A673 (cell line): ENCODE results near the gene PIPOX. TPM values are rescaled to one million over a fixed set of nuclear protein-coding genes. Genes with fewer than 3 reads are reported as not detected.

Source experiments
- BruUV-seq: library from RNA; stranded (reverse); fragments of 400-500 nt; replicated peaks from 2 replicates; lab custom pipeline; 2021; lab: Mats Ljungman, UMichigan
- CTCF ChIA-PET: fragments of 300-600 bp; sonication (Branson Sonifier 250); formaldehyde crosslinking; loops from one replicate; lab custom pipeline; 2022; ENCODE audit warnings: antibody characterized with exemption; lab: Charles Lee
- POLR2A ChIA-PET: fragments of 300-600 bp; sonication (Branson Sonifier 250); formaldehyde crosslinking; loops from one replicate; lab custom pipeline; 2022; ENCODE audit warnings: antibody characterized with exemption; ENCODE audit not compliant: low non-redundant PET; lab: Charles Lee
- DNase-seq: peaks from one replicate; pipeline ENCODE4 v3.0.0-alpha.2; 2015; ENCODE audit warnings: low spot score
- H3K27ac ChIP-seq: fragments of 200-600 bp; sonication (generic); 2 replicates; pipeline ENCODE4 v1.5.1; 2016; ENCODE audit warnings: mixed run types, low read depth, mild to moderate bottlenecking, mixed read lengths, antibody characterized with exemption, low read length; ENCODE audit not compliant: poor library complexity, severe bottlenecking
- H3K27me3 ChIP-seq: fragments of 200-600 bp; sonication (generic); replicated peaks from 2 replicates; pipeline ENCODE4 v1.6.1; 2017; ENCODE audit warnings: mixed run types, low read depth, mild to moderate bottlenecking, mixed read lengths, antibody characterized with exemption, low read length; ENCODE audit not compliant: insufficient read depth, poor library complexity
- H3K36me3 ChIP-seq: fragments of 200-600 bp; sonication (generic); 2 replicates; pipeline ENCODE4 v1.6.1; 2016; ENCODE audit warnings: mixed run types, mild to moderate bottlenecking, mixed read lengths, antibody characterized with exemption, low read length; ENCODE audit not compliant: insufficient read depth, poor library complexity, severe bottlenecking
- H3K4me1 ChIP-seq: fragments of 200-600 bp; sonication (generic); 2 replicates; pipeline ENCODE4 v1.6.1; 2017; ENCODE audit warnings: mixed run types, mild to moderate bottlenecking, mixed read lengths, antibody characterized with exemption, low read length; ENCODE audit not compliant: insufficient read depth, poor library complexity, severe bottlenecking
- H3K4me3 ChIP-seq: fragments of 200-600 bp; sonication (generic); 2 replicates; pipeline ENCODE4 v1.5.1; 2016; ENCODE audit warnings: low read depth, mixed run types, mild to moderate bottlenecking, mixed read lengths, low read length; ENCODE audit not compliant: poor library complexity, severe bottlenecking
- H3K9me3 ChIP-seq: fragments of 200-600 bp; sonication (generic); 2 replicates; pipeline ENCODE4 v1.6.1; 2016; ENCODE audit warnings: mixed run types, low read depth, mild to moderate bottlenecking, mixed read lengths, antibody characterized with exemption, low read length; ENCODE audit not compliant: poor library complexity, severe bottlenecking
- EZH2 ChIP-seq: fragments of 200-600 bp; sonication (generic); IDR thresholded peaks from 2 replicates; pipeline ENCODE4 v1.6.1; 2017; ENCODE audit warnings: borderline replicate concordance, low read depth, mild to moderate bottlenecking, mixed read lengths, antibody characterized with exemption, low read length; ENCODE audit not compliant: poor library complexity, severe bottlenecking
- intact Hi-C: fragments of 100-400 bp; cut with micrococcal nuclease; formaldehyde crosslinking; loops from one replicate; pipeline ENCODE4 v1.10.0; 2022; ENCODE audit not compliant: unreplicated experiment
- total RNA-seq: library from RNA; stranded (reverse); gene quantifications from 2 replicates; pipeline ENCODE4 v1.2.3, GENCODE V29; 2021
- TF ChIP-seq, protein P1 (sequence below): fragments of 300-800, 200-600 bp; sonication (generic); conservative IDR thresholded peaks from 2 replicates; pipeline ENCODE4 v1.5.1; 2017; ENCODE audit warnings: low read depth, mild to moderate bottlenecking, antibody characterized with exemption, low read length, moderate library complexity, mixed read lengths

The PIPOX gene
- total RNA-seq, 1 experiment from 2014 or later, result 8.8 TPM

DNA sequence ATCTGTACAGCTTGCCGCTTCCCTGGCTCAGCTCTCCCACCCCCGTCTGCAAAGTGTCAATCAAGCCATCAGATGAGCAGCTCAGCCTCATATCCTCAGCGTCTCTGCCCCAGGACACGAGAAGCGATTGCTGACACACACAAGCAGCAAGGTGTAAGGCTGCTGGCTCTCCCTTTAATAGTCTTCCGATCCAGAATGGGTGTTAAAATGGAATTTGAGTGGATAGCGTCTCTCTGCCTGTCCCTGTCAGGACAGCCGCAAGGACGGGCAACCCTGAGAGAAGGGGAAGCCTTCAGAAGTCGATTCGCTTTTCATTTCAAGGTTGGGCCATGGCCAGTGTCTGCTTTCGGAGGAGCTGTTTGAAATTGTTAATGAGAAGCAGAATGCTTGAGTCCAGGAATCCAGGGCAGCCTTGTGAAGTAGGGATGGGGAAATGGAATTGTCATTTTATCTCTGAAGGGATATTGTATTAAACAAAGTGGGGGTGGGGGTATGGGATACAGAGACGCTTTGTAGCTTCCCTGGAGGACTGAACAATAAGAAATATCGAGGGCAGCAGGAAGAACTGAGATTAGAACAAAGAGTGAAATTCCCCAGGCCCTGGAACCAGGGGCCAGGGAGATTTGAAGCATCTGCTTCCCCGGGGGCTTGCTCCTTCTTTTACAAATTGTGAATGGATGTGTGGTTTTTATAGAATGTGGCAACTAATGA lies 4.7 kb upstream of the PIPOX start:
- intact Hi-C loops, result no loop called here
- POLR2A ChIA-PET, result no interaction called here
- CTCF ChIA-PET, result interaction anchor here (0.6 to 0.7 kb wide), 2 partner anchors 111 to 184 kb away, joined by 4 to 6 read pairs; no protein-coding TSS in a partner anchor

DNA sequence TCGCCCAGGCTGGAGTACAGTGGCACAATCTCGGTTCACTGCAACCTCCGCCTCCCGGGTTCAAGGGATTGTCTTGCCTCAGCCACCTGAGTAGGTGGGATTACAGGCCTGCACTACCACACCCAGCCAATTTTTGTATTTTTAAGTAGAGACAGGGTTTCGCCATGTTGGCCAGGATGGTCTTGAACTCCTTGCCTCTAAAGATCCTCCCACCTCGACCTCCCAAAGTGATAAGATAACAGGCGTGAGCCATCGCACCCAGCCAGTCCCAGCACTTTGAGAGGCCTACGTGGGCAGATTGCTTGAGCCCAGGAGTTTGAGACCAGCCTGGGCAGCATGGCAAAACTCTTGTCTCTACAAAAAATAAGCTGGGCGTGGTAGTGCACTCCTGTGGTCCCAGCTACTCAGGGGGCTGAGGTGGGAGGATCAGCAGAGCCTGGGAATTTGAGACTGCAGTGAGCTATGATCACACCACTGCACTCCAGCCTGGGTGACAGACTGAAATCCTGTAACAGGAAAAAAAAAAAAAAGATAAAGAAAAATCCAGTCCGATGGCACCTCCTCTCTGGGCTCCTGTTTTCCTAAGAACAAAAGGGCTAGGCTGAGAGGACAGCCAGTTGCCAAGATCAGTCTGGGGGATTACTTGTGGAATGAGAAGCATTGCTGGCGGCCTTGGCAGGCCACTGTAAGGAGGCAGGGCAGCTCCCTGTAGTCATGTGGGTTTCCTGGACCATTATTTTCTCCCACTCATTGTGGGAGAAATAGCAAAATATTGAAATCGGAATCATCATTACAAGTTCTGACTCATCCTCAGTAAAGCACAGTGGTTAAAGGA lies 3.0 kb upstream of the PIPOX start:
- H3K4me1 ChIP-seq, result peaks cover 66% of the 10 kb centered on the region

More for the DNA sequence above, 4.7 kb upstream of the PIPOX start:
- Histone ChIP-seq H3K36me3 (no peaks in the 10 kb centered on the region), H3K27me3 (no peaks in the 10 kb centered on the region), H3K27ac (peak overlapping the region; percentile 65), H3K4me1 (peaks cover 51% of the 10 kb centered on the region), H3K4me3 (no peak overlapping the region), H3K9me3 (peaks cover 9% of the 10 kb centered on the region)
- peak; percentile 74 for DNase-seq
- no TSS peak for BruUV-seq
- TF ChIP-seq EZH2, result no peak
- TF ChIP-seq, protein P1, sequence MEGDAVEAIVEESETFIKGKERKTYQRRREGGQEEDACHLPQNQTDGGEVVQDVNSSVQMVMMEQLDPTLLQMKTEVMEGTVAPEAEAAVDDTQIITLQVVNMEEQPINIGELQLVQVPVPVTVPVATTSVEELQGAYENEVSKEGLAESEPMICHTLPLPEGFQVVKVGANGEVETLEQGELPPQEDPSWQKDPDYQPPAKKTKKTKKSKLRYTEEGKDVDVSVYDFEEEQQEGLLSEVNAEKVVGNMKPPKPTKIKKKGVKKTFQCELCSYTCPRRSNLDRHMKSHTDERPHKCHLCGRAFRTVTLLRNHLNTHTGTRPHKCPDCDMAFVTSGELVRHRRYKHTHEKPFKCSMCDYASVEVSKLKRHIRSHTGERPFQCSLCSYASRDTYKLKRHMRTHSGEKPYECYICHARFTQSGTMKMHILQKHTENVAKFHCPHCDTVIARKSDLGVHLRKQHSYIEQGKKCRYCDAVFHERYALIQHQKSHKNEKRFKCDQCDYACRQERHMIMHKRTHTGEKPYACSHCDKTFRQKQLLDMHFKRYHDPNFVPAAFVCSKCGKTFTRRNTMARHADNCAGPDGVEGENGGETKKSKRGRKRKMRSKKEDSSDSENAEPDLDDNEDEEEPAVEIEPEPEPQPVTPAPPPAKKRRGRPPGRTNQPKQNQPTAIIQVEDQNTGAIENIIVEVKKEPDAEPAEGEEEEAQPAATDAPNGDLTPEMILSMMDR, result no peak

DNA sequence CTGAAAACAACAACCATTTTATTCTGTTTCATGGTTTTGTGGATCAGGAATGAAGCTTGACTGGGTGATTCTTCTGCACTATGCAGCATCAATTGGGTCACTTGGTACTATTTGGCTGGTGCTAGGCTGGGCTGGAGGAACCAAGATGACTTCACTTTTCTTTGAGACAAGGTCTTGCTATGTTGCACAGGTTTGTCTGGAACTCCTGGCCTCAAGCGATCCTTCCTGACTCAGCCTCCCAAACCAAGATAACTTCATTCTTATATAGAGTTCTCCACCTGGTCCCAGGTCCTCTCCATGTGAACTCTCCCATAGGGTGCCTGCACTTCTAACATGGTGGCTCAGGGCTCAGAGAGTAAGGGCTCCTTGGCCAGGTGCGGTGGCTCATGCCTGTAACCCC lies 1.9 kb upstream of the PIPOX start:
- intact Hi-C loops, result loop anchor here (5.0 kb wide), 2 partner anchors 59 to 71 kb away; no protein-coding TSS in a partner anchor
- no peak for DNase-seq
- ChIA-PET CTCF (interaction anchor here (0.6 kb wide), 1 partner anchor 9 kb away, joined by 3 read pairs; no protein-coding TSS in a partner anchor), POLR2A (no interaction called here)
- no peaks in the 10 kb centered on the region for H3K9me3 ChIP-seq
- no peaks in the 10 kb centered on the region for H3K36me3 ChIP-seq
- H3K4me1 ChIP-seq, result peaks cover 66% of the 10 kb centered on the region
- no peak overlapping the region for H3K4me3 ChIP-seq
- no TSS peak for BruUV-seq
- H3K27ac ChIP-seq, result peak overlapping the region; percentile 52
- TF ChIP-seq EZH2, result no peak
- H3K27me3 ChIP-seq, result no peaks in the 10 kb centered on the region

More for the DNA sequence above, 3.0 kb upstream of the PIPOX start:
- H3K36me3 ChIP-seq, result no peaks in the 10 kb centered on the region
- intact Hi-C loops, result loop anchor here (5.0 kb wide), 2 partner anchors 58 to 72 kb away; no protein-coding TSS in a partner anchor
- peak overlapping the region; percentile 52 for H3K27ac ChIP-seq
- no TSS peak for BruUV-seq
- peak; percentile 81 for DNase-seq
- ChIA-PET CTCF (interaction anchor here (0.7 to 1.1 kb wide), 3 partner anchors 74 to 177 kb away, joined by 5 to 7 read pairs (median 6); no protein-coding TSS in a partner anchor), POLR2A (no interaction called here)
- TF ChIP-seq, protein P1, result no peak
- no peak for TF ChIP-seq EZH2
- no peaks in the 10 kb centered on the region for H3K27me3 ChIP-seq
- H3K4me3 ChIP-seq, result no peak overlapping the region
- peaks cover 2% of the 10 kb centered on the region for H3K9me3 ChIP-seq
